BE2C (cell line): ENCODE results near the gene THSD7A.

Experiments used
- DNase-seq: peaks from one replicate; pipeline ENCODE4 v3.0.0-alpha.2; 2020
- H3K27me3 ChIP-seq: fragments of 250-450 bp; sonication (Bioruptor Pico); 2 replicates; pipeline ENCODE4 v1.5.1; 2020; ENCODE audit warnings: mild to moderate bottlenecking
- H3K36me3 ChIP-seq: fragments of 250-450 bp; sonication (Bioruptor Pico); 2 replicates; pipeline ENCODE4 v1.5.1; 2020; ENCODE audit warnings: mild to moderate bottlenecking
- H3K4me1 ChIP-seq: fragments of 250-450 bp; sonication (Bioruptor Pico); 2 replicates; pipeline ENCODE4 v1.5.1; 2020
- H3K4me3 ChIP-seq: 2 replicates; pipeline ENCODE4 v1.5.1; 2011; ENCODE audit warnings: low read depth, low read length
- H3K9me3 ChIP-seq: fragments of 250-450 bp; sonication (Bioruptor Pico); 2 replicates; pipeline ENCODE4 v1.5.1; 2020
- CTCF ChIP-seq: IDR thresholded peaks from 2 replicates; pipeline ENCODE4 v1.5.1; 2012; ENCODE audit warnings: mild to moderate bottlenecking, low read depth, low read length

THSD7A gene

GRCh38 chr7:11548532-11548931, 283.5 kb downstream of the THSD7A start:
- Histone ChIP-seq H3K4me1 (peaks cover 10% of the 10 kb centered on the region), H3K36me3 (peaks cover 6% of the 10 kb centered on the region), H3K4me3 (no peak overlapping the region), H3K27me3 (no peaks in the 10 kb centered on the region), H3K9me3 (peaks cover 2% of the 10 kb centered on the region; the same call in 1 of the 2 replicates)
- no peak for TF ChIP-seq CTCF
- no peak for DNase-seq

GRCh38 chr7:11541330-11541729, 290.7 kb downstream of the THSD7A start:
- DNase-seq, result no peak
- Histone ChIP-seq H3K4me3 (no peak overlapping the region), H3K36me3 (peaks cover 14% of the 10 kb centered on the region), H3K9me3 (no peaks in the 10 kb centered on the region), H3K4me1 (peaks cover 16% of the 10 kb centered on the region), H3K27me3 (no peaks in the 10 kb centered on the region)
- TF ChIP-seq CTCF, result no peak

- Histone ChIP-seq H3K4me3 (0 out of 2 replicates have a peak overlapping the region, but pooled peaks have one; percentile 7), H3K4me1 (peaks cover 16% of the 10 kb centered on the region), H3K36me3 (peaks cover 14% of the 10 kb centered on the region), H3K9me3 (no peaks in the 10 kb centered on the region), H3K27me3 (no peaks in the 10 kb centered on the region)
- peak; percentile 76 for DNase-seq
- peak; percentile 20 for TF ChIP-seq CTCF
Observed at GRCh38 chr7:11540271-11540761, 291.7 kb downstream of the THSD7A start.

- Histone ChIP-seq H3K9me3 (no peaks in the 10 kb centered on the region), H3K36me3 (peaks cover 14% of the 10 kb centered on the region), H3K4me3 (0 out of 2 replicates have a peak overlapping the region, but pooled peaks have one; percentile 7), H3K4me1 (peaks cover 16% of the 10 kb centered on the region), H3K27me3 (no peaks in the 10 kb centered on the region)
- DNase-seq, result no peak
- no peak for TF ChIP-seq CTCF
Observed at GRCh38 chr7:11539853-11540252, 292.1 kb downstream of the THSD7A start.

GRCh38 chr7:11538751-11539299, 293.2 kb downstream of the THSD7A start:
- no peaks in the 10 kb centered on the region for H3K27me3 ChIP-seq
- no peaks in the 10 kb centered on the region for H3K9me3 ChIP-seq
- H3K4me3 ChIP-seq, result no peak overlapping the region
- peak; percentile 15 for DNase-seq
- peaks cover 14% of the 10 kb centered on the region for H3K36me3 ChIP-seq
- no peak for TF ChIP-seq CTCF
- H3K4me1 ChIP-seq, result peaks cover 16% of the 10 kb centered on the region

- no peak for TF ChIP-seq CTCF
- Histone ChIP-seq H3K36me3 (peaks cover 4% of the 10 kb centered on the region), H3K4me1 (no peaks in the 10 kb centered on the region; the same call in 1 of the 2 replicates), H3K27me3 (no peaks in the 10 kb centered on the region), H3K4me3 (no peak overlapping the region), H3K9me3 (no peaks in the 10 kb centered on the region)
- DNase-seq, result no peak
Observed at GRCh38 chr7:11533229-11533820, 298.7 kb downstream of the THSD7A start.
